SK-N-SH (cell line): ENCODE measurements around the gene TMEM117. TPM values are rescaled to one million over a fixed set of nuclear protein-coding genes. Genes with fewer than 3 reads are reported as not detected.

Source experiments
- CTCF ChIA-PET: fragments of 300-600, 350-600 bp; formaldehyde crosslinking; extraction: SDS; loops from one replicate; lab custom pipeline; 2021; lab: Yijun Ruan, JAX
- POLR2A ChIA-PET: fragments of 350-600 bp; sonication (Branson Sonifier 250); formaldehyde crosslinking; extraction: SDS; loops from one replicate; lab custom pipeline; 2020; ENCODE audit warnings: antibody characterized with exemption, inconsistent platforms; lab: Yijun Ruan, JAX
- DNase-seq: peaks from one replicate; pipeline ENCODE4 v3.0.0; 2012
- H2AFZ ChIP-seq: fragments of 200-600 bp; sonication (generic); 2 replicates; pipeline ENCODE4 v1.8.1; 2016; ENCODE audit warnings: antibody characterized with exemption, mild to moderate bottlenecking, low read depth
- H3F3A ChIP-seq: fragments of 200-600 bp; sonication (generic); replicated peaks from 2 replicates; pipeline ENCODE3; 2016; ENCODE audit warnings: antibody characterized with exemption, mild to moderate bottlenecking; ENCODE audit not compliant: insufficient read depth
- H3K27ac ChIP-seq, 2 experiments: fragments of 200-500 bp in 1 of 2; fragments of 200-600 bp in 1 of 2; sonication (Bioruptor generic) in 1 of 2; sonication (generic), shearing (Covaris generic) in 1 of 2; 2 replicates each; pipeline versions ENCODE4 v1.5.1 to v1.6.1; 2014 to 2016; ENCODE audit warnings: low read depth in 2 of 2, inconsistent platforms in 1 of 2, low read length in 1 of 2, mild to moderate bottlenecking in 1 of 2, mixed read lengths in 1 of 2
- H3K27me3 ChIP-seq: fragments of 200-600 bp; sonication (generic), shearing (Covaris generic); 2 replicates; pipeline ENCODE4 v1.6.1; 2016; ENCODE audit warnings: mixed run types; ENCODE audit not compliant: insufficient read depth
- H3K36me3 ChIP-seq, 2 experiments: fragments of 200-500 bp in 1 of 2; fragments of 200-600 bp in 1 of 2; sonication (Bioruptor generic) in 1 of 2; sonication (generic) in 1 of 2; replicated peaks in 1 of 2; 2 replicates each; pipeline versions ENCODE3 to v1.5.1; 2014 to 2016; ENCODE audit warnings: low read length in 1 of 2, mild to moderate bottlenecking in 1 of 2; ENCODE audit not compliant: insufficient read depth in 2 of 2, control insufficient read depth in 1 of 2
- H3K4me1 ChIP-seq, 2 experiments: fragments of 200-500 bp in 1 of 2; fragments of 200-600 bp in 1 of 2; sonication (Bioruptor generic) in 1 of 2; sonication (generic), shearing (Covaris generic) in 1 of 2; 2 replicates each; pipeline versions ENCODE4 v1.5.1 to v1.6.1; 2014 to 2016; ENCODE audit warnings: low read depth in 1 of 2, low read length in 1 of 2, mixed run types in 1 of 2; ENCODE audit not compliant: insufficient read depth in 2 of 2, control insufficient read depth in 1 of 2
- H3K4me2 ChIP-seq: fragments of 200-600 bp; sonication (generic), shearing (Covaris generic); 2 replicates; pipeline ENCODE4 v1.6.1; 2017; ENCODE audit warnings: mixed run types
- H3K4me3 ChIP-seq, 2 experiments: fragments of 200-500 bp in 1 of 2; fragments of 200-600 bp in 1 of 2; sonication (Bioruptor generic) in 1 of 2; sonication (generic), shearing (Covaris generic) in 1 of 2; 2 replicates each; pipeline versions ENCODE4 v1.5.1 to v1.8.1; 2014 to 2016; ENCODE audit warnings: low read depth in 2 of 2, inconsistent platforms in 1 of 2, low read length in 1 of 2, mild to moderate bottlenecking in 1 of 2, mixed read lengths in 1 of 2, moderate library complexity in 1 of 2
- H3K79me2 ChIP-seq: fragments of 200-600 bp; sonication (generic); 2 replicates; pipeline ENCODE4 v1.8.1; 2017; ENCODE audit warnings: mild to moderate bottlenecking; ENCODE audit not compliant: insufficient read depth
- H3K9ac ChIP-seq: fragments of 200-600 bp; sonication (generic); 2 replicates; pipeline ENCODE4 v1.6.1; 2017; ENCODE audit warnings: mixed run types
- H3K9me2 ChIP-seq: fragments of 200-600 bp; sonication (generic); 2 replicates; pipeline ENCODE4 v1.6.1; 2017; ENCODE audit warnings: mixed run types
- H3K9me3 ChIP-seq: fragments of 200-600 bp; sonication (generic); 2 replicates; pipeline ENCODE4 v1.6.1; 2017; ENCODE audit warnings: mixed run types, mild to moderate bottlenecking, moderate library complexity
- H4K20me1 ChIP-seq: fragments of 200-600 bp; sonication (generic); 2 replicates; pipeline ENCODE4 v1.6.1; 2017; ENCODE audit warnings: mild to moderate bottlenecking, mixed run types; ENCODE audit not compliant: insufficient read depth
- CHD2 ChIP-seq: fragments of 150-350 bp; IDR thresholded peaks from 2 replicates; pipeline ENCODE4 v1.6.1; 2018; ENCODE audit warnings: low read length; ENCODE audit not compliant: partially characterized antibody
- FOSL2 ChIP-seq: IDR thresholded peaks from 2 replicates; pipeline ENCODE4 v1.4.0; 2012; ENCODE audit warnings: low read depth, mild to moderate bottlenecking, moderate library complexity, borderline replicate concordance
- FOXJ3 ChIP-seq: sonication (generic); formaldehyde crosslinking; IDR thresholded peaks from 2 replicates; pipeline ENCODE4 v1.5.1; 2020; ENCODE audit warnings: mild to moderate bottlenecking, missing genetic modification reagents
- FOXM1 ChIP-seq: IDR thresholded peaks from 2 replicates; pipeline ENCODE4 v1.4.0; 2012; ENCODE audit warnings: low read depth, mild to moderate bottlenecking
- GABPA ChIP-seq: IDR thresholded peaks from 2 replicates; pipeline ENCODE4 v1.4.0; 2012; ENCODE audit warnings: low read depth, mild to moderate bottlenecking
- GATA2 ChIP-seq: sonication (generic); formaldehyde crosslinking; IDR thresholded peaks from 2 replicates; pipeline ENCODE4 v1.5.0; 2020; ENCODE audit warnings: mild to moderate bottlenecking, missing genetic modification reagents
- JUND ChIP-seq: IDR thresholded peaks from 2 replicates; pipeline ENCODE4 v1.4.0; 2012
- POLR2AphosphoS5 ChIP-seq: IDR thresholded peaks from 2 replicates; pipeline ENCODE4 v1.6.1; 2012; ENCODE audit warnings: low read depth, low read length
- SMC3 ChIP-seq: IDR thresholded peaks from 2 replicates; pipeline ENCODE4 v1.6.1; 2012; ENCODE audit warnings: low read depth, low read length, improper control_type of control experiment
- TAF1 ChIP-seq: IDR thresholded peaks from 2 replicates; pipeline ENCODE4 v1.6.1; 2012; ENCODE audit warnings: low read depth, mild to moderate bottlenecking, low read length, moderate library complexity, borderline replicate concordance
- TEAD4 ChIP-seq: IDR thresholded peaks from 2 replicates; pipeline ENCODE4 v1.4.0; 2012; ENCODE audit warnings: mild to moderate bottlenecking, borderline replicate concordance; ENCODE audit not compliant: insufficient read depth
- YY1 ChIP-seq: IDR thresholded peaks from 2 replicates; pipeline ENCODE4 v1.4.0; 2012; ENCODE audit warnings: low read depth, mild to moderate bottlenecking
- WGBS: methylation state at CpG from one replicate; pipeline ENCODE4 v1.1.6; 2017; ENCODE audit warnings: low lambda C conversion rate; 5-methylcytosine and 5-hydroxymethylcytosine counted together
- polyA plus RNA-seq, 3 experiments: library from polyadenylated mRNA; depleted of rRNA; stranded (reverse); fragments of >200 nt; gene quantifications; 2 replicates each; pipeline ENCODE4 v1.2.3, GENCODE V29; 2012
- TF ChIP-seq, protein P1 (sequence below): IDR thresholded peaks from 2 replicates; pipeline ENCODE4 v1.6.1; 2012; ENCODE audit warnings: mild to moderate bottlenecking, low read depth, low read length, moderate library complexity
- TF ChIP-seq, protein P2 (sequence below): IDR thresholded peaks from 2 replicates; pipeline ENCODE4 v1.4.0; 2012; ENCODE audit warnings: low read depth, borderline replicate concordance
- TF ChIP-seq, protein P3 (sequence below): fragments of 200-600 bp; sonication (generic); IDR thresholded peaks from 2 replicates; pipeline ENCODE4 v1.6.1; 2017; ENCODE audit warnings: antibody characterized with exemption, mild to moderate bottlenecking, moderate library complexity
- TF ChIP-seq, protein P4 (sequence below): IDR thresholded peaks from 2 replicates; pipeline ENCODE4; 2012

Gene TMEM117
- polyA plus RNA-seq, 1 of the 3 experiments (the other 2 are of a cell fraction) = 0.81 TPM

DNA sequence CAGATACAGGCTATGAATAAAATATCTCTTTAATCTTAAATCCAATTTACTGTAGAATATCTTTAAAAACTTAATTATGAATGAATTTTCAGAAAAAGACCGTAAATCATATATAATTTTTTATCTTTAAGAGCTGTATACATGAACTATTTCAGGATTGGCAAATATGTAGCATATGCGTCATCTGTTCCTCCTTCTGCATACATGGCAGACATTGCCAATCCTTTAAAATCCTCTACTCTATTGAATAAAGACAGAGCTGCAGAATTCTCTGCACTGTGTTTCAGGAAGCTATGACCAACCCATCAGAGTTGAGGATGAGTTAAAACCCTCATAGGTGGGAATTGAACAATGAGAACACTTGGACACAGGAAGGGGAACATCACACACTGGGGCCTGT, 279.0 kb downstream of the TMEM117 start:
- ChIA-PET POLR2A (no interaction called here), CTCF (interaction anchor here (1.0 to 1.4 kb wide), 2 partner anchors 11 to 87 kb away, joined by 3 read pairs; no protein-coding TSS in a partner anchor)
- H3F3A ChIP-seq = no peaks in the 10 kb centered on the region
- no peak overlapping the region for H3K4me3 ChIP-seq
- WGBS = 65% methylated on average over 2 of the region's 2 CpGs
- no peaks in the 10 kb centered on the region for H3K36me3 ChIP-seq
- H3K27ac ChIP-seq = no peak overlapping the region
- no peak overlapping the region for H2AFZ ChIP-seq
- no peaks in the 10 kb centered on the region for H3K9me3 ChIP-seq
- TF ChIP-seq TEAD4 (no peak), GATA2 (CRISPR knock-in tag) (no peak), FOSL2 (no peak), GABPA (no peak), TAF1 (no peak)
- TF ChIP-seq, protein P1, sequence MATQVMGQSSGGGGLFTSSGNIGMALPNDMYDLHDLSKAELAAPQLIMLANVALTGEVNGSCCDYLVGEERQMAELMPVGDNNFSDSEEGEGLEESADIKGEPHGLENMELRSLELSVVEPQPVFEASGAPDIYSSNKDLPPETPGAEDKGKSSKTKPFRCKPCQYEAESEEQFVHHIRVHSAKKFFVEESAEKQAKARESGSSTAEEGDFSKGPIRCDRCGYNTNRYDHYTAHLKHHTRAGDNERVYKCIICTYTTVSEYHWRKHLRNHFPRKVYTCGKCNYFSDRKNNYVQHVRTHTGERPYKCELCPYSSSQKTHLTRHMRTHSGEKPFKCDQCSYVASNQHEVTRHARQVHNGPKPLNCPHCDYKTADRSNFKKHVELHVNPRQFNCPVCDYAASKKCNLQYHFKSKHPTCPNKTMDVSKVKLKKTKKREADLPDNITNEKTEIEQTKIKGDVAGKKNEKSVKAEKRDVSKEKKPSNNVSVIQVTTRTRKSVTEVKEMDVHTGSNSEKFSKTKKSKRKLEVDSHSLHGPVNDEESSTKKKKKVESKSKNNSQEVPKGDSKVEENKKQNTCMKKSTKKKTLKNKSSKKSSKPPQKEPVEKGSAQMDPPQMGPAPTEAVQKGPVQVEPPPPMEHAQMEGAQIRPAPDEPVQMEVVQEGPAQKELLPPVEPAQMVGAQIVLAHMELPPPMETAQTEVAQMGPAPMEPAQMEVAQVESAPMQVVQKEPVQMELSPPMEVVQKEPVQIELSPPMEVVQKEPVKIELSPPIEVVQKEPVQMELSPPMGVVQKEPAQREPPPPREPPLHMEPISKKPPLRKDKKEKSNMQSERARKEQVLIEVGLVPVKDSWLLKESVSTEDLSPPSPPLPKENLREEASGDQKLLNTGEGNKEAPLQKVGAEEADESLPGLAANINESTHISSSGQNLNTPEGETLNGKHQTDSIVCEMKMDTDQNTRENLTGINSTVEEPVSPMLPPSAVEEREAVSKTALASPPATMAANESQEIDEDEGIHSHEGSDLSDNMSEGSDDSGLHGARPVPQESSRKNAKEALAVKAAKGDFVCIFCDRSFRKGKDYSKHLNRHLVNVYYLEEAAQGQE = no peak
- H4K20me1 ChIP-seq = no peaks in the 10 kb centered on the region
- H3K4me1 ChIP-seq = no peaks in the 10 kb centered on the region
- no peak overlapping the region for H3K9ac ChIP-seq
- no peaks in the 10 kb centered on the region for H3K27me3 ChIP-seq
- H3K79me2 ChIP-seq = no peaks in the 10 kb centered on the region
- no peak for DNase-seq
- H3K9me2 ChIP-seq = no peaks in the 10 kb centered on the region
- H3K4me2 ChIP-seq = no peak overlapping the region

GRCh38 chr12:44117337-44117736, 281.5 kb downstream of the TMEM117 start:
- Histone ChIP-seq H3K79me2 (no peaks in the 10 kb centered on the region), H3K9me2 (no peaks in the 10 kb centered on the region), H2AFZ (no peak overlapping the region), H3K27me3 (no peaks in the 10 kb centered on the region), H3K36me3 (no peaks in the 10 kb centered on the region), H3K9ac (no peak overlapping the region), H3K4me1 (no peaks in the 10 kb centered on the region), H3K9me3 (no peaks in the 10 kb centered on the region), H4K20me1 (no peaks in the 10 kb centered on the region), H3K4me2 (no peak overlapping the region), H3K27ac (no peak overlapping the region), H3F3A (no peaks in the 10 kb centered on the region), H3K4me3 (no peak overlapping the region)
- CTCF ChIA-PET = no interaction called here
- WGBS = 34% methylated on average over 1 of the region's 1 CpG
- DNase-seq = no peak
- POLR2A ChIA-PET = no interaction called here
- TF ChIP-seq CHD2 = no peak
- no peak for TF ChIP-seq GABPA
- TF ChIP-seq YY1 = no peak
- no peak for TF ChIP-seq FOXM1
- TF ChIP-seq, protein P2, sequence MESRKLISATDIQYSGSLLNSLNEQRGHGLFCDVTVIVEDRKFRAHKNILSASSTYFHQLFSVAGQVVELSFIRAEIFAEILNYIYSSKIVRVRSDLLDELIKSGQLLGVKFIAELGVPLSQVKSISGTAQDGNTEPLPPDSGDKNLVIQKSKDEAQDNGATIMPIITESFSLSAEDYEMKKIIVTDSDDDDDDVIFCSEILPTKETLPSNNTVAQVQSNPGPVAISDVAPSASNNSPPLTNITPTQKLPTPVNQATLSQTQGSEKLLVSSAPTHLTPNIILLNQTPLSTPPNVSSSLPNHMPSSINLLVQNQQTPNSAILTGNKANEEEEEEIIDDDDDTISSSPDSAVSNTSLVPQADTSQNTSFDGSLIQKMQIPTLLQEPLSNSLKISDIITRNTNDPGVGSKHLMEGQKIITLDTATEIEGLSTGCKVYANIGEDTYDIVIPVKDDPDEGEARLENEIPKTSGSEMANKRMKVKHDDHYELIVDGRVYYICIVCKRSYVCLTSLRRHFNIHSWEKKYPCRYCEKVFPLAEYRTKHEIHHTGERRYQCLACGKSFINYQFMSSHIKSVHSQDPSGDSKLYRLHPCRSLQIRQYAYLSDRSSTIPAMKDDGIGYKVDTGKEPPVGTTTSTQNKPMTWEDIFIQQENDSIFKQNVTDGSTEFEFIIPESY = no peak
- no peak for TF ChIP-seq FOXJ3 (CRISPR knock-in tag)
- TF ChIP-seq TEAD4 = no peak
- TF ChIP-seq POLR2AphosphoS5 = no peak
- TF ChIP-seq, protein P1 = no peak
- TF ChIP-seq, protein P3, sequence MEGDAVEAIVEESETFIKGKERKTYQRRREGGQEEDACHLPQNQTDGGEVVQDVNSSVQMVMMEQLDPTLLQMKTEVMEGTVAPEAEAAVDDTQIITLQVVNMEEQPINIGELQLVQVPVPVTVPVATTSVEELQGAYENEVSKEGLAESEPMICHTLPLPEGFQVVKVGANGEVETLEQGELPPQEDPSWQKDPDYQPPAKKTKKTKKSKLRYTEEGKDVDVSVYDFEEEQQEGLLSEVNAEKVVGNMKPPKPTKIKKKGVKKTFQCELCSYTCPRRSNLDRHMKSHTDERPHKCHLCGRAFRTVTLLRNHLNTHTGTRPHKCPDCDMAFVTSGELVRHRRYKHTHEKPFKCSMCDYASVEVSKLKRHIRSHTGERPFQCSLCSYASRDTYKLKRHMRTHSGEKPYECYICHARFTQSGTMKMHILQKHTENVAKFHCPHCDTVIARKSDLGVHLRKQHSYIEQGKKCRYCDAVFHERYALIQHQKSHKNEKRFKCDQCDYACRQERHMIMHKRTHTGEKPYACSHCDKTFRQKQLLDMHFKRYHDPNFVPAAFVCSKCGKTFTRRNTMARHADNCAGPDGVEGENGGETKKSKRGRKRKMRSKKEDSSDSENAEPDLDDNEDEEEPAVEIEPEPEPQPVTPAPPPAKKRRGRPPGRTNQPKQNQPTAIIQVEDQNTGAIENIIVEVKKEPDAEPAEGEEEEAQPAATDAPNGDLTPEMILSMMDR = no peak
- TF ChIP-seq, protein P4, sequence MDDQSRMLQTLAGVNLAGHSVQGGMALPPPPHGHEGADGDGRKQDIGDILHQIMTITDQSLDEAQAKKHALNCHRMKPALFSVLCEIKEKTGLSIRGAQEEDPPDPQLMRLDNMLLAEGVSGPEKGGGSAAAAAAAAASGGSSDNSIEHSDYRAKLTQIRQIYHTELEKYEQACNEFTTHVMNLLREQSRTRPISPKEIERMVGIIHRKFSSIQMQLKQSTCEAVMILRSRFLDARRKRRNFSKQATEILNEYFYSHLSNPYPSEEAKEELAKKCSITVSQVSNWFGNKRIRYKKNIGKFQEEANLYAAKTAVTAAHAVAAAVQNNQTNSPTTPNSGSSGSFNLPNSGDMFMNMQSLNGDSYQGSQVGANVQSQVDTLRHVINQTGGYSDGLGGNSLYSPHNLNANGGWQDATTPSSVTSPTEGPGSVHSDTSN = no peak
- TF ChIP-seq JUND = no peak
- no peak for TF ChIP-seq SMC3
